Glomerular endothelial cell (primary cell): Measurements from ENCODE around the gene CSNK1D. TPM values are rescaled to one million over a fixed set of nuclear protein-coding genes. Genes with fewer than 3 reads are reported as not detected.

ENCODE experiments used
- DNase-seq: peaks from one replicate; pipeline ENCODE4 v3.0.0-alpha.2; 2011; ENCODE audit warnings: low read depth, low spot score; ENCODE audit errors: extremely low read depth
- total RNA-seq: library from RNA; depleted of rRNA; stranded (reverse); fragments of >200 nt; gene quantifications from 2 replicates; pipeline ENCODE4 v1.2.3, GENCODE V29; 2015

The CSNK1D gene
- total RNA-seq, 1 donor from 2014 or later = 88.0 TPM

DNA sequence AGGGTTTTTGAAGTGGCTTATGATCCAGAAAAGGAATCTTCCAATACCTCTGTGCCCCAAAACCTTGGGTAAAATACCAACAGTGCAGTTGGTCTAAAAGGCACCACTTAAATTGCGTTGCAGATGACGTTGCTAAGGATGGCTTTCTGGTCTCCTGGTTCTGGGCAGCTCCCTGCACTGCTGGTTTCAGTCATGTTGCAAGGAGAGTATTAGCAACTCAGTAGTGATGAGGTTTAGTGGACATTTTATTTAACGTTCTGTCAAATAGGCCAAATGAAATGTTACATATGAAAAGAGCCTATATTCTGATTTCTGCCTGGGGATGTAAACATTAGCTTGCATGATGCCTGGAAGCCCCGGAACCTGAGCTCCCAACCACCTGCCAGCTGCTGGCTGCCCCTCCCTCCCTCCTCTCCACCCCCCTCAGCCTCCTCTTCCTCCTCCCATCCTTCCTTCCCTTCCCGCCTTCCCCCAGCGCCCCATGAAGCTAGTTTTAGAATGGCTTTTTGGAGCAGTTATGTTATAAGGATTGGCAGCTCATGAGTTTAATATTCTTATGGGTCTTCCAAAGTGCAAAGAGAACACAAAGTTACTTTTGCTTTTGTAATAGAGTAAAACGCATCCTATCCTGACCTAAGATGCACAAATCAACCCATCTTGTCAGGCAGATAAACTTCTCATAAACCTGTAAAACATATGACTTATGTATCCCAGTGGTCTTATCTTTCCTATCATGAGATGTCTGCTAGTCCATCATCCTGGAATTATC lies 23.2 kb upstream of the CSNK1D start:
- no peak for DNase-seq

DNA sequence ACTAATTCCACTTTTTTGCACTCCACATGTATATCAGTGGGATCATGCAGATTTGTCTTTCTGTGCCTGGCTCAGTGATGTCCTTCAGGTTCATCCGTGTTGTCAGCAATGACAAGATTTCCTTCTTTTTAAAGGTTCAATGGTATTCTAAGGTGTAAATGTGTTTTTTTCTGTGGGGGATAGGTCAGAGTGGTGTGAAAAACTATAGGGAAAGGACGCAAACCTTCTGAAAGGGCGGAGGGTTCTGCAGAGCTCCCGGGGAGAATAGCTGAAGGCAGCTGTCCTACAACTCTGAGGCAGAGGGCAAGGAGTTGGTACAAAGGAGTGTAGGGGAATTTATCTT lies 21.9 kb upstream of the CSNK1D start:
- DNase-seq = no peak

DNA sequence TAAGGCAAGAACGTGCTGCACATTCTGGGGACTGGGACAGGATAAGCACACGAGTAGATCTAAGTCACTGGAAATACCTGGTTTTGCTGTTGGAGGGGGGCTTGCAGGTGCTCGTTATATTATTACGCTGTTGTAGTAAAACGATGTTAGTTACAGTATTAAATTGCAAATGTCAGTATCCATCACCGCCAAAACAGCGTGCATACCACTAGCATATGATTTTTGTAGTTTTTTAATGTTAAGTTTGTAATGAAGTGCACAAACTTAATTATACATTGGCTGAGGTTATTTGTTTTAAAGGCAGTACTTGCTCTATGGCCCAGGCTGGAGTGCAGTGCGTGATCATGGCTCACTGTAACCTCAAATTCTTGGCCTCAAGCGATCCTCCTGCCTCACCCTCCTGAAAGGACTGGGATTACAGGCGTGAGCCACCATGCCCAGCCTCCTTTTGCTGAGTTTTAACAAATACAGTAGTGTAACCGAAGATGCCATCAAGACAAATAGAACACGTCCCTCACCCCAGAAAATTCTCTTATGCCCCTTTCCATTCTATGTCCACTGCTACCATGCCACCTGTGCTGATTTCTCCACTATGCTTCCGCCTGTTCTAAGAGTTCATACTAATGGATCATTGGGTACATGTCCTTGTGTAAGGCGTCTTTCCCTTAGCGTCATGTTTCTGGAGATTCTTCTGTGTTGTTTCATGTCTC lies 20.7 kb upstream of the CSNK1D start:
- no peak for DNase-seq

DNA sequence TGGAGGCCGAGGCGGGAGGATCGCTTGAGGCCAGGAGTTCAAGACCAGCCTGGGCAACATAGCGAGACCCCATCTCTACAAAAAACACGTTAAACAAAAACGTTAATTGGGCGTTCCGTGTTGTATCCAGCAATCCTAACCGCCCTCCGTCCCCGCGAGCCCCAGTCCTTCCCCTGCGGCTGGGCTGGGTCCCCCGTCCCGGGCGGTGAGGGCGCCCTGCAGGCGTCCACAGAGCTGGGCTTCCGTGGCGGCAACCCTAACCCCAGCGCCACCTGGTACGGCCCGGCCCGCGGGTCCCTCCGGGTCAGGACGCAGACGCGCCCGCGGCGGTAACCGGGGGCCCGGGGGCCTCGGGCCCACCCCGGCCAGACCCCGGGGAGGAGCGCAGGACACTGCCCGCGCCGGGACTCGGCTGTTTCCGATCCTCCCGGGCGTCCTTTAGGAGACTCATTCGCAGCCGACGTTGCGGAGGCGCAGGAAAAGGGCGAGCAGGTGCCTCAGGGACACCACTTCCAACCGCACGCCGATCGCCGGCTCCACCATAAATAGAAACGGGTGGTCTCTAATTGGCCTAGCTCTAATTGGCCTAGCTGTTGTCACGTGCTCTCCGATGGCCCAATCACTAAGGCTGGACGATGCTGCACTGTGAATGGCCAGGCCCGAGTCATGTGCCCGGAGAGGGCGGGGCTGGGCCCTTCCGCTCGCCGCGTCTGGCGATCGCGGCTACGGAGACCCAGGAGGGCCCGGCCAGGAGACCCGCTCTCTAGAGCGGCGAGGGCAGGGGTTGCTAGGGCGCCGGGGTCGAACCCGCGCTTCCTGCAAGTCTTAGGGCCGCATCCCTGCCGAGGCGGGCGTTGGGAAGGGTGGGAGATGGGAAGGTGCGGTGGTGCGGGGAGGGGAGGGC lies 19.0 kb upstream of the CSNK1D start:
- DNase-seq = peak; percentile 84

DNA sequence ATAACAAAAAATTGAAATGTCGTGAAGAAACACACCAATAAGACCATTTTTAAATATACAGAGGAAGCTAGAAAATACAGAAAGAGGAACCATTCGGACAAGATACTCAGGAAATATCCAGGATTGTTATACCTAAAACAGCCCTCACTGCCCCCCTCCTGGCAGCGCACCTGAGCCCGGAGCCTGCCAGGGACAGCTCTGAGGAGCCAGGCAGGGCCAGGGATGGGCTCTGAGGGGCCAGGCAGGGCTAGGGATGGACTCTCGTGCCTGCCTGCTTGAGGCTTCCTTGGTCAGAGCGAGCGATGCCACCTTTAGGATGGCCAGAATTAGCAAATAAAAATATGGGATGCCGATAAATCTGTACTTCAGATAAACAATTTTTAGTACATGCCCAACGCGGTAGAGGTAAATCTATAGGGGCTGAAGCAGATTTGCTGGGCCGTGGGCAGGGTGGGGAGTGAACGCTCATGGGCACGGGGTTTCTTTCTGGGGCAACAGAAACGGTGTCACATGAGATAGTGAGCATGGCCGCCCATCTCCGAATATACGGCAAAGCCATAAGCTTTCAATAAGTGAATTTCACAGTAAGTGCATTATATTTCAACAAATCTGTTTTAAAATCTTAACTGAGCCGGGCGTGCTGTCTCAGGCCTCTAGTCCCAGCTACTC lies 18.2 kb upstream of the CSNK1D start:
- no peak for DNase-seq

DNA sequence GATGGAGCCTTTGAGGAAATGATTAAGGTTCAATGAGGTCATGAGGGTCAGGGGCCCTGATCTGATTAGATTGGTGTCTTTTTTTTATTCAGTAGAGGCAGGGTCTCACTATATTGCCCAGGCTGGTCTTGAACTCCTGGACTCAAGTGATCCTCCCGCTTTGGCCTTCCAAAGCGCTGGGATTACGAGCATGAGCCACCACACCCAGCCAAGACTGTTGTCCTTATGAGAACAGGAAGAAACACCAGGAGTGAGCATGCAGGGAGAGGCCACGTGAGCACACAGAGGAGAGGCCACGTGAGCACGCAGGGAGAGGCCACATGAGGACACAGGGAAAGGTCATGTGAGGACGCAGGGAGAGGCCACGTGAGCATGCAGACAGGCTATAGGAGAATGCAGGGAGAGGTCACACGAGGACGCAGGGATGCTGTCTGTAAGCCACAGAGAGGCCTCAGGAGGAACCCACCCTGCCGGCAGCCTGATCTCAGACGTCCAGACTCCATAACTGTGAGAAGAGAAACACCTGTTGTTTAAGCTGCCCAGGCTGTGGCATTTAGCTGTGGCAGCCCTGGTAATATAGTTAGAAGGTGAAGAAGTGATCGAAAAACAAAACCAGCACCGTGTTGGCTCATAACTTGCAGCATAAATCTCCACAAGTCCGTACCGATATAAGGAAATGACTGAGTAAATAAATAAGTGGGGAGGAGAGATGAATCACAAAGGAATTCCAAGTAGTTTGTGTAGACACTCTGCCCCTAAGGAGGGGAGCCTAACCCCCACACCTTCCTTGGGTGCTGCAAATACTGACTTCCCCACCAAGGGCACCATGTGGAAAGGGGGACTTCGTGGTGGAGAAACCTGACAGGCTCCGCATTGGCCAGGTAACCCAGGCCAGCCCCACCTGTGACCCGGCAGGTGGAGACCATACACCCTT lies 14.6 kb upstream of the CSNK1D start:
- peak; percentile 60 for DNase-seq

DNA sequence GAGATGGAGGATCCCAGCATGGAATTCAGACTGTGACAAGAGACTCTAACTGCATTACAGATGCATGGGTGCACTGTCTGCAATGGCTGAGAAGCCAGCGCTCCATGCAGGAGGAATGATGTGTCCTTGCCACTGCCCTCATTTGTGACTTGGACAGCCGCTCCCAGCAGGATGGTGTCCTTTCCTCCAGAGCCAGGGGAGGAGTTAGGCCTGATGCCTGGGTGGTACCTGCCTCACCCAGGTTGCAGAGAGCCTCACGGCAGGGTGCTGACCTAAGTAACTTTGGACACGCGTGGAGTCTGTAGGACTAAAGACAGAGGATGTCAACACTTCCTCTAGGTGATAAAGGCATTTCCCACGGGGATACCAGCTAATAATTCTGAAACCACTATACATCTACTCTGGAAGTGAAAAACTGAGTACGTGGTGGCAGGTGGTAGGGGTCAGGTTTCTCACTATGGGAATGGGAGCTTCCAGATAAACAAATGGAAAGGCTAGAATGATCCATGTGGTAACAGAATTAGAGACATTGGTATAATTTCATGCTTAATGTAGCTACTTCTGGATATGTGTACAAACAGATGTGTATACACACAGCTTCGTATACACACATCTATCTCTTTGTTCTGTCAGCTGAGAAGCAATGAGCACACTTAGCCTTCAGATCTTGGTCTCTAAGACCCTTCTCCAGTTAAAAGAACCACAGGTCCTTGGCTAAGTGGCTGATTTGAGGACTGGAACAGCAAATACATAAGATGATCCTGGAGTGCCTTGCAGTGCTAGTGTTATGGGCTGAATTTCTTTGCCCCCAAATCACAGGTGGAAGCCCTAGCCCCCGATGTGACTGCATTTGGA lies 13.7 kb upstream of the CSNK1D start:
- DNase-seq = no peak

DNA sequence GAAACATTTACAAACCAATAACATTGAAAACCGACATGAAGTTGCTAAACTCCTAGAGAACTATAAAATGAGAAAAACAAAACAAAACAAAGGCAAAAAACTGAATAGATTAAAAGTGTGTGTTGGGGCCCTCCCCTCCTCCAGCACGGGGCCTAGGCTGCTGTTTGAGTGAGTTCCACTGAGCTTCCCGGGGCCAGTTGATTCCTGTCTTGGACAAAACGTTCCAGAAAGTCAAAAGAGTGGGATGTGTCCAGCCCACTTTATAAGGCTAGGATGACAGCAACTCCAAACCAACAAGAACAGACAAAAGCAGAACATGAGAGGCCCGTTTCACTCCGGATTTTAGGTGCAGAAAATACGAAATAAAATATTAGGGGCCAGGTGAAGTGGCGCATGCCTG lies 11.6 kb upstream of the CSNK1D start:
- no peak for DNase-seq

DNA sequence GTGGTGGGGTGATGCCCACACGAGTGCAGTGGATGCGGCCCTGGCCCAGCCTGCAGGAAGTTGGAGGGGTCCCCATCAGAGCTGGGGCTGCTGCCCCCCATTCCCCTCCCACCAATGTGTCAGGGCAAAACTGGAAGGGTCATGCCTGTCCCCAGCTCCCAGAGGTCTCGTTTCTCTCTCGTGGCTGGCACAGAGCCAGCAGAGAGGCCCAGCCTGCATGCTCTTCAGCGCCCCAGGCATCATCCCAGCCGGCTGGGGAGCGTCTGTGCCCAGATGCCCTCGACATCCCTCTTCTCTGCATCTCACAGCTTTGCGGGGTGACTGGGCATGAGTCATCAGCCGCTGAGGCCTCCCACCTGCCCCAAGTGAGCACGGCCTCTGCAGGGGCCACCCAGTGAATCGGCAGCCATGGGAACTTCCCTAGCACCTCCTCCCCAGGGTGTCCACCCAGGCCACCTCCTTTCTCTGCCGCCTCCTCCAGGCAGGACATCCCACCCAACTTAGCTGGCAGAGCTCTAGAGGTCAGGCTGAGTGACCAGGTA lies 9.8 kb upstream of the CSNK1D start:
- no peak for DNase-seq

DNA sequence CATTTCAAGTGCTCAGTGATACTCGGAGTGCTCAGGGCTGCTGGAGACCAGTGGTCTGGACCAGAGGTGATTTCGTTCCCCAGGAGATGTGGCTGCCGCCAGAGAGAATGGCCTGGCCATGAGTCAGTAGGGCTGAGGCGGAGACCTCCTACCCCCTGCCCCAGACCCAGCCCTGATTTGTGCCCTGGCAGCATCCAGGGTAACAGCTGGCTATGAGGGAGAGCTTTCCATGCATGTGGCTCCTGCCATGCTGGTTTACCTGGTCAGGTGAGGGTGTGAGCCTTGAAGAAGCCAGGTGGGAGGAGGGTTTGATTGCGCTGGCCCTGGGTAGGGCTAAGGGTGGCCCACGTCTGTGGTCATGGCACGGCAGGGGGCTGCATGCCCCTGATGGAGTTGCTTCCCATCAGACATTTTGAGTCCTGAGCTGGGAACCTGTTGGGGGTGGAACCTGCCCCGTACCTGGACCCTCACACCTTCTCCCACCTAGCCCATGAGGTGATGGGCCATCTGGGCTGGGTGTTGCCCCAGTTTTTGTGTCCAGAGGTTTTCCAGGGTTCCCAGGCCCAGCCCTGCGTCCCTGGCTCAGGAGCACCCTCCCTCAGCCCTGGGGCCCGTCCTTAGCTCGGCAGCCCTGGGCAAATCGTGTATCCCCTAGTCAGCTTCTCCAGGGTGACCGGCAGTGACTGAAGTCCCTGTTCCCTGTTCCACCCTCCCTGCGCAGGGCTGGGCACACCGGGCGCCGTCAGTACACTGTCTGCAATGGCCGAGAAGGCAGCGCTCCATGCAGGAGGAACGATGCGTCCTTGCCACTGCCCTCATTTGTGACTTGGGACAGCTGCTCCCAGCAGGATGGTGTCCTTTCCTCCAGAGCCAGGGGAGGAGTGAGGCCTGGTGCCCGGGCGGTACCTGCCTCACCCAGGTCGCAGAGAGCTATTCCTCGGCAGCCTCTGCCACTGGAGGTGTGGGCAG lies 9.0 kb upstream of the CSNK1D start:
- DNase-seq = no peak

DNA sequence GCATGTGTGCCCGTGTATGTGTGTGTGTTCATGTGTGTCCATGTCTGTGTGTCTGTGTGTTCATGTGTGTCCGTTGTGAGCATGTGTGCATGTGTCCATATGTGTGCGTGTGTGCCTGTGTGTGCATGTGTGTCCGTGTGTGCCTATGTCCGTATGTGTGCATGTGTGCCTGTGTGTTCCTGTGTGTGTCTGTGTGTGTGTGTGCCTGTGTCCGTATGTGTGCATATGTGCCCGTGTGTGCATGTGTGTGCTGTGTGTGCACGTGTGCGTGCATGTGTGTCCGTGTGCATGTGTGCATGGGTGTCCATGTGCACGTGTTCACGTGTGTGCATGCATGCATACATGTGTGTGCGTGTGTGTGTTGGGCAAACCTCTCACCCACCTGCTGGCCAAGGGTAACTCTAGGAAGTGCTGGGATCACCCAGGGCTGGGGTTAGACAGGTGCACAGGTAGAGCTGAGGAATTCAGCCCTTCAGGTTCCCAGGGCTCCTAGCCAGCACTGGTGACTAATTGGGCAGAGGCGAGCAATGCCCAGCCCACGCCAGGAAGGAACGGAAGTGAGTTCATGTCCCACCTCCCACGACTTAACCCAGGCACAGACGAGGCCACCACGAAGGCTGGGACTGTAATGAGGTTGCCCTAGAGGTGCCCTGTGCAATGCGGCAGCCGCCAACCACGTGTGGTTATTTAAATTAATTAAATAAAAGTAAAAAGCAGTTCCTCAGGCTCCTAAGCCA lies 8.2 kb upstream of the CSNK1D start:
- DNase-seq = no peak

DNA sequence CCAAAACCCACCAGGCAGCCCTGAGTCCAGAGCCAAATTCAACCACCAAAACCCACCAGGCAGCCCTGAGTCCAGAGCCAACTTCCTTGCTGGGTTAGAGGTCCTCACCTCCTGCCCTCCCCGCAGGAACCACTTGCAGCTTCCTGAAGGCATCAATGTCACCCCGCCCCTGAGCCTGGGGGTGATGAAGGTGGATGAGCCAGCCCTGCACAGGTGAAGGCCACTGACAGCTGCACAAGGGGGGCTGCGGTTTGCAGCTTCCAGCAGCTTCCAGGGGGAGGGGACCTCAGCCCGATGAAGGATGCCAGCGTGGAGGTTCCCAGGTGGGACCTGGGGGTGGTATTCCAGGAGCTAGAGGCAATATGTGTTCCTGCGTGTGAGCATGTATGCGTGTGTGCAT lies 7.6 kb upstream of the CSNK1D start:
- DNase-seq = no peak

DNA sequence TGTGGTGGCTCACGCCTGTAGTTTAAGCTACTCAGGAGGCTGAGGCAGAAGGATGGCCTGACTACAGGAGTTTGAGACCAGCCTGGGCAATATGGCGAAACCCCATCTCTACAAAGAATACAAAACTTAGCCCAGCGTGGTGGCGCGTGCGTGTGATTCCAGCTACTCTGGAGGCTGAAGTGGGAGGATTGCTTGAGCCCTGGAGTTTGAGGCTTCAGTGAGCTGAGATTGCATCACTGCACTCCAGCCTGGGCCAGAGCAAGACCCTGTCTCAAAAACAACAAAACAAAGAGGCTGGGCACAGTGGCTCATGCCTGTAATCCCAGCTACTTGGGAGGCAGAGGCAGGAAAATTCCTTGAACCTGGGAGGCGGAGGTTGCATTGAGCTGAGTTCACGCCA lies 7.0 kb upstream of the CSNK1D start:
- DNase-seq = no peak

DNA sequence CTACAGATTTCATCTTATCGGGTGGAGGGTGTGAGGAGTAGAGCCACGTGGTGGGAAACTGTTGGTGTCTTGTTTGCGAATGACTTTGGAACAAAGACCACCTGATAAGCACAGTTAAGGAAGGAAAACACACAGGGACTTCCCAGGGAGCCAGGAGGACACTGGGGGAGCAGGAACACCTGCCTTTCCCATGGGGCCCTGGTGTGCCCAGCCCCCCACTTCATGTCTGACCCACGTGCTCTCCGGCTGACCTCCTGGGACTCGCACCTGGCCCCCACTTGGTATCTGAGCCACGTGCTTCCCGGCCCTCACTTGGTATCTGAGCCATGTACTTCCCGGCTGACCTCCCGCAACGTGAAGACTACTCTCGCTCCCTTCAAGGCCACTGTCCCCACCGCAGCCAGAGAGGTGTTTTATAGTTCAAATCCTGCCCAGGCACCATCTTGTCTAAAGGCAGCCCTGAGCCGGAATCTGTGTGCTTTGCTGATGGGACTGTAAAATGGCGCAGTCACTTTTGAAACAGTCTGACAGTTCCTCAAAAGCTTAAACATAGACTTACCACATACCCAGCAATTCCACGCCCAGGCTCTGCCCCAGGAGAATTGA lies 5.4 kb upstream of the CSNK1D start:
- DNase-seq = no peak

DNA sequence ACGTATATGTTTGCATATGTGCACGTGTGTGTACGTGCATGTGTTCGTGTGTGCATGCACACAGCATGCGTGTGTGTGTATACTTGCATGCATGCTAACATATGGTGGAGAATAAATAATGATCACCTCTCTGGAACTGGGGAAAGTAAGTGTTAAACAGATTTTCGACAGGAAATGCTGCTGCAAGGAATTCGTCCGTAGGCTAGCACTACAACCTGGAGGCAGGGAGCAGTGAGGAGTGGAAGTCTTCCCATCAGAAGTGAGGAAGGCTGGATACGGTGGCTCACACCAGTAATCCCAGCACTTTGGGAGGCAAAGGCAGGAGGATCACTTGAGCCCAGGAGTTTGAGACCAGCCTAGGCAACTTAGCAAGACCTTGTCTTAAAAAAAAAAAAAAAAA lies 4.8 kb upstream of the CSNK1D start:
- DNase-seq = no peak

DNA sequence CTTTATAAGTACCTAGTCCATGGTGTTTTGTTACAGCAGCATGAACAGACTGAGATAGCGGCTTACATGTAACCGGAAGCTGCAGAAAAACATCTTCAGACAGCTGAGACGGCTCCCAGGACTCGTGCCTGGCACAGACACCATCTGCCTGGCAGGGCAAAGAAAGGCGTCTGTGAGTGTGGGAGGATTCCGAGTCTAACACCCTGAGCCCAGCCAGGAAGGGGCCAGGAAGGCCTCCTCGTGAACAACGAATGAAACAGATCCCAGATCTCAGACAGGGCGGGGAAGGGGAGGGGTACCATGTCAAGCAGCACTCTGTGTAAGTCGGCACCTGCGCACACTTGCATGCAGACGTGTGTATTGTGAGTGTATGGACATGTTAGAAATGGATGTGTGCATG lies 4.4 kb upstream of the CSNK1D start:
- no peak for DNase-seq
